Measurements from ENCODE around the gene SCAMP2.
"Not testable (repeated sequence)": the region's sequence is repeated elsewhere in the genome, so short reads cannot be mapped to it uniquely, and the experiment has no call there.

Gene SCAMP2, protein sequence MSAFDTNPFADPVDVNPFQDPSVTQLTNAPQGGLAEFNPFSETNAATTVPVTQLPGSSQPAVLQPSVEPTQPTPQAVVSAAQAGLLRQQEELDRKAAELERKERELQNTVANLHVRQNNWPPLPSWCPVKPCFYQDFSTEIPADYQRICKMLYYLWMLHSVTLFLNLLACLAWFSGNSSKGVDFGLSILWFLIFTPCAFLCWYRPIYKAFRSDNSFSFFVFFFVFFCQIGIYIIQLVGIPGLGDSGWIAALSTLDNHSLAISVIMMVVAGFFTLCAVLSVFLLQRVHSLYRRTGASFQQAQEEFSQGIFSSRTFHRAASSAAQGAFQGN

DNA sequence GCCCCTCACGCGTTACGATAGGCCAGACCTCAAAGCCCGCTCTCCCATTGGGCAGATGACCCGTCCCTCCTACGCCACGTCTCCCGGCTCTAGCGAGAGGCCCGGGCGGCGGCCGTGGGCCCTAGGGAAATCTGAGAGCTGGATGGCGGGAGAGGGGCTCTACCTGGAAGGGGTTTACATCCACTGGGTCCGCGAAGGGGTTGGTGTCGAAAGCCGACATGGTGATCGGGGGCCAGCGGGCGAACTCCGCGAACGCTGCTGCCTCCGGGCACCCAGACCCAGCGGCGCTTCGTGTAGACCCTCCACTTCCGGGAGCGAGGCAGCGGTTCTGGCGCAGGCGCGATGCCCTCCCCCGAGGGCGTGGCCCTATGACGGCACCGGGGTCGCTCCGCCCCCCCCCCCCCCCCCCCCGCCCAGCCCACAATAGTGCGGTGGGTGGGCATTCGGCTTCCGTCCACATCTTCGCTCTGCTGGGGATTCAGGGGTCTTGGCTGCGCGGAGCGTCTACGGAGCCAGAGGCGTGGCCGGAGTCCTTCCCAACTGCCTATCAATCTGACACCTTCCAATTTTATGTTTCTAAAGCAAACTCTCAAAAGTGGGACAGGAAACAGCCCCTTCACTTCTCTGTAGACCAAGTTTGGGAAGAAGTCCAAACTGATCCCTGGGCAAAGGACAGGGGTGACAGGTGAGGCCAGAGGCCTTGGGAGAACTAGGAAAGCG is at the start of gene SCAMP2:
Gene SCAMP2 (minus strand): TSS at position 330 of the 720 bp plus-strand sequence. CDS start 110 bp downstream, at position 220.
- peak; percentile 97 for DNase-seq

DNA sequence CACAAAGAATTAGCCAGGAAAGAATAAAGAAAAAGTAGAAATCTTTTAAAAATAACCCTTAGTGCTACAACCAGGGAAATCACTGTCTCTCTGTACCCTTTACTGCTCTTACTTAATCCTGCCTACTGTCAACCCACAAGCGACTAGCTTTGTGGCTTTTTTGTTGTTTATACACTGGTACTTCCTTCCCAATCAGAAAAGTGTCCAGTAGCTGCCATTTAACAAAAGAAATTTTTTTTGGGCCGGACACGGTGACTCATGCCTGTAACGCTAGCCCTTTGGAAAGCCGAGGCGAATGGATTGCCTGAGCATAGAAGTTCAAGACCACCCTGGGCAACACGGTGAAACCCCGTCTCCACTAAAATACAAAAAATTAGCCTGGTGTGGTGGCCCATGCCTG is 47.3 kb upstream of the SCAMP2 start:
- DNase-seq: no peak

DNA sequence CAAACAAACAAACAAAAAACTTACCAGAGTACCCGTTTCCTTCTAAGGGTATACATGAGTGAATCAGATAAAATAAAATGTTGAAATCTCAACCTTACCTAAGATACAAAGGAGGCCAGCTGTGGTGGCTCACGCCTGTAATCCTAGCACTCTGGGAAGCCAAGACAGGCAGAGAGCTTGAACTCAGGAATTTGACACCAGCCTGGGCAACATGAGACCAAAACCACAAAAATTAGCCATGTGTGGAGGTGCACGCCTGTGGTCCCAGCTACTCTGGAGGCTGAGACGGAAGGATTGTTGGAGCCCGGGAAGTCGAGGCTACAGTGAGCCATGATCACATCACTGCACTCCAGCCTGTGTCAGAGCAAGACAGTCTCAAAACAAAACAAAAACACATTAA is 44.5 kb upstream of the SCAMP2 start:
- no peak for DNase-seq

DNA sequence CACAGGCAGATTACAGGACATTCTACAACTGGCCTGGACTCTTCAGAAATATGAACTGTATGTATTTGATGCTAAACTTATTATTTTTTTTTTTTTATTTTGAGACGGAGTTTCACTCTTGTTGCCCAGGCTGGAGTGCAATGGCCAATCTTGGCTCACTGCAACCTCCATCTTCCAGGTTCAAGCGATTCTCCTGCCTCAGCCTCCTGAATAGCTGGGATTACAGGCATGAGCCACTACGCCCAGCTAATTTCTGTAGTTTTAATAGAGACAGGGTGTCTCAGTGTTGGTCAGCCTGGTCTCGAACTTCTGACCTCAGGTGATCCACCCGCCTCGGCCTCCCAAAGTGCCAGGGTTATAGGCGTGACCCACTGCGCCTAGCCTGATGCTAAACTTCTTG is 40.6 kb upstream of the SCAMP2 start:
- DNase-seq: not testable (repeated sequence)

DNA sequence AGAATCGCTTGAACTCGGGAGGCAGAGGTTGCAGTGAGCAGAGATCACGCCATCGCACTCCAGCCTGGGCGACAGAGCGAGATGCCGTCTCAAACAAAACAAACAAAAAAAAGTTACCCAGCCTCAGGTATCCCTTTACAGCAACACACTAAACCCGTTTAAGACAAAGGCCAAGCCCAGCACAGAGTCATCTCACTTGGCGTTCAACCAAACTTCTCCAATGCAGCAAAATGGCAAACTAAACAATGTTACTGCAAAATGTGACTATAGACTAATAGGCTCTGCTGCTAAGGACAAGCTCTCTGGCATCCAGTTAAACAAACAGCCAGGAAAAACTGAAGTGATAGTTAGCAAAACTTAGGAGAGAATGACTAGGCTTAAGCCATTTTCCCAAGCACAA is 39.9 kb upstream of the SCAMP2 start:
- DNase-seq: no peak

DNA sequence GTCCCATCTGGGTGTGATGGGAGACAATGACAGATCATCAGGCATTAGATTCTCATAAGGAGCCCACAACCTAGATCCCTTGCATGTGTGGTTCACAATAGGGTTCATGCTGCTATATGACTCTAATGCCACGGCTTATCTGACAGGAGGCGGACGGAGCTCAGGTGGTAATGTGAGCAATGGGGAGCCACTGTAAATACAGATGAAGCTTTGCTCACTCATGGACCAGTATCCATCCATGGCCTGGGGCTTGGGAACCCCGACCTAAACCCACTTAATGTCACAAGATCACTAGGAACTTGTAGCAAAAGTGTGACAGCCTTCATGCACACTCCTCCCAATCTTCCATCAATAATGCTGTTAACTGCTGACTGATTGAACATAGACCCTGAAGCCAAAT is 35.5 kb upstream of the SCAMP2 start:
- DNase-seq: no peak

DNA sequence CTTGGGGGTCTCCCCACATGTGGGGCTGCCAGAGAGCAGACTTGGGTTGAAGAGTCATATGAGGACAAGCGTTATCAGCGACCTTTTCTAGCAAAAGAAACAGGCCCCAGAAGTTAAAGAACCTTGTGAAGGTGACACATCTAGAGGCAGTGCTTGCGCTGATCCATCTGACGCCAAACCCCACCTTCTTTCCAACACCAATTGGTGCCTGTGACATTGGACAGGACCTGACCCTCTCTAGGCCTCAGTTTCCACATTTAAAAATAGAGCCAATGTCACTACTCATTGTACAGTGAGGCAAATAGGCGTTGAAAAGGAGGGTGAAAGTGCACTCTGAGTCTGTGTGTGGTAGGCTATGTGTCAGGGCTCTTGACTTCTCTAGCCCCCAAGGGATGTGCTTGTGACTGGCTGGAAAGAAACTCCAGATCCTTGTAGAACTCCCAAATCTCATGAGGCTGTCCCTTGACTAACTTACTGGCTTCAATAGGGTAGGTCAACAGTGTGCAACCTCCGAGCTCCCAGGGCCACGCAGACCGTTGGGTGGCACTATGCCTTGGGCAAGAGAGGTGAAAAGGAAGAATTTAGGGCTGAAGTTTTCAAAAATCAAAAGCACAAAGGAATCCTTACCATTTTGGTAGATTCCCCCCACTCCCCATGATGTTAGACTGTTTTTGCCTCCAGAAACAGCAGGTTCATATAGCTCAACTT is 34.2 kb upstream of the SCAMP2 start:
- DNase-seq: no peak

DNA sequence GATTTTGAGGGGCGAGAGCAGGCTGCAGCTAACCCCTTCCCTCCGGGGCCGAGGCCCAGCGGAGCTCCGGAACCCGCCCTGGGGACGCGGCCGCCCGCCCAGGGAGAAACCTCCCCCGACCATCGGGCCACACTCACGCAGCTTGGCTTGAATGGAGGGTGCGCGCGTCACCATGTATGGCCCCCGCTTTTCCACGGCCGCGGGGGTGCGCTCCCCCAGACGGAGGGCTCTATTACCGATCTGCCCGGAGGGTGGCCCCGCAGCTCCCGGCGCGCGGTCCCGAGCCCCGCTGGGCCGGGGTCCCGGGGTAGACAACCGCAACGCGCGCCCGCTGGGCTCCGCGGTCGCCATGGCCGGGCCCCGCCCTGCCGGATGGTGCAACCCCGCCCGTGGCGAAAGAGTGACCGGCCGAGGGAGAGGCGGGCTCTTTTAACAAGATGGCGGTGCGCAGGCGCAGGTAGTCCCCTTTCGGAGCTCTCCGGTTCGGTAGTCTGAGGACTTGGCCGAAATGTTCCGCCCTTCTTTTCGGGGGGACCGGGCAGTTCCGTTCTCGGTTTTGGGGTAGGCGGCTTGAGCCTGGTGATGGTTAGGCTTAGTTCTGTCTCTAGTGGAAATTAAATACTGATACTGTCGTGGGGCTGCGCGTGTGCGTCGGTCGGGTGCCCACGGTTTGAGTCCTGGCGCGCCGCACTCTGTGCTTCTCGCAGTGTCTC is 33.4 kb upstream of the SCAMP2 start, which contains the start of gene FAM219B:
Gene FAM219B (minus strand): TSS at position 402 of the 713 bp plus-strand sequence. CDS start 51 bp downstream, at position 351.
- peak; percentile 91 for DNase-seq

DNA sequence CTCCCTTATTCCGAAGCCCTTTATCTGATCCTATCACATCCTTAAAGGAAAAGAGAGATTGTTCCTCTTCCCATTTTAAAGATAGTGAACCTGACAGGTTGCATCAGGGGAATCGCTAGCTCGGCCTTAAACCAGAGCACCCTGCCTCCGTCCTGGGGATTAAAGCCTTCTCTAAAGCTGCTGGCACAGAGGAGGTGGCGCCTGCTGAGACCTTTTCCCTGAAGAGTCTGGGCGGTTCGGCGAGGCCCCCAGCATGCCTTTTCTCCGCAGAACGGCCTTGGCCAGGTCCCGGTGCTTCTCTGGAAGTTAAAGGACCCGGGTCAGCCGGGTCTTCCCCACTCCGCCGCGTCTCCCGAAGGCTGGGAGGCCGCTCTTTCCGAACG is 32.9 kb upstream of the SCAMP2 start:
- DNase-seq: no peak

DNA sequence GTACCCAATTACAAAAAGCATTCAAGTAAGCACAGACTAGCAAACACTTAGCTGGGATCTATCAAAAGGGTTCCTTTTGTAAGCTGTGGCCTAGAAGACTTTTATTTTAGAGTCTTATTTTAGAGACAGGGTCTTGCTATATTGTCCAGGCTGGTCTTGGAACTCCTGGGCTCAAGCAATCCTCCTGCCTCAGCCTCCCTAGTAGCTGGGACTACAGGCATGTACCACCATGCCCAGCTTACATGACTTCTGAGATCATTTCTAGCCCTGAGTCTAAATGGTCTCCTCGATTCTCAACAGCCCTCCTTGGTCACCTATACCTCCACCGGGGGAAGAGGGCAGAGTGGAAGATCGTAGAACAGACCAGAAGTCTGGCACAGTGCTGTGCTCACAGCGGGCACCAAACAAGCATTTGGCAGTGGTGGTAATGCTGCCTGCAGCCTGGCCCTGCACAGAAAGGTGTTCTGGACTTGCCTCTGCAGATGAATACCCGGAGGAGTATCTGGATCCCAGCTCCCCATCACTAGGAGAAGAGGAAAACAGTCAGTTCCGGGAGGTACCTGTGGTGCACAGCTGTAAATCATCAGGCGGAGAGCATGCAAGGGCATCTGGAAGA is 31.1 kb upstream of the SCAMP2 start:
- no peak for DNase-seq

DNA sequence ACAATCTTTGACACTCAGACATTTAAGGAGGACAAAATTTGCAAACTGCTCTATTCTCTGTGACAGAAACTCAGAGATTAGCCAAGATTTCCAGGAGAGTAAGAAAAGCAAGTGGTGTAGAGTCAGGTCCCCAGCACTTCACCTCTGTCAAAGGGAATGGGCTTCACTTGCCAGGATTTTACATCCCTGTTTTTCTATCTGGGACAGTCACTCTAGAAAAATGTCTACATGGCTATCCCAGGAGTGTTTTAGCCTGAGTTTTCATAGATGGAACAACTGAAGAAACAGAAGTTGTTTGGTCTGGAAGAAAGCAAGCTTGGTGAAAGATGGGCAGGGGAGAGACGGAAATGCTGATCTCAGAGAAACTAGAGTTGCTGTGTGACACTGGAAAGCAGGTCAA is 30.5 kb upstream of the SCAMP2 start:
- no peak for DNase-seq

DNA sequence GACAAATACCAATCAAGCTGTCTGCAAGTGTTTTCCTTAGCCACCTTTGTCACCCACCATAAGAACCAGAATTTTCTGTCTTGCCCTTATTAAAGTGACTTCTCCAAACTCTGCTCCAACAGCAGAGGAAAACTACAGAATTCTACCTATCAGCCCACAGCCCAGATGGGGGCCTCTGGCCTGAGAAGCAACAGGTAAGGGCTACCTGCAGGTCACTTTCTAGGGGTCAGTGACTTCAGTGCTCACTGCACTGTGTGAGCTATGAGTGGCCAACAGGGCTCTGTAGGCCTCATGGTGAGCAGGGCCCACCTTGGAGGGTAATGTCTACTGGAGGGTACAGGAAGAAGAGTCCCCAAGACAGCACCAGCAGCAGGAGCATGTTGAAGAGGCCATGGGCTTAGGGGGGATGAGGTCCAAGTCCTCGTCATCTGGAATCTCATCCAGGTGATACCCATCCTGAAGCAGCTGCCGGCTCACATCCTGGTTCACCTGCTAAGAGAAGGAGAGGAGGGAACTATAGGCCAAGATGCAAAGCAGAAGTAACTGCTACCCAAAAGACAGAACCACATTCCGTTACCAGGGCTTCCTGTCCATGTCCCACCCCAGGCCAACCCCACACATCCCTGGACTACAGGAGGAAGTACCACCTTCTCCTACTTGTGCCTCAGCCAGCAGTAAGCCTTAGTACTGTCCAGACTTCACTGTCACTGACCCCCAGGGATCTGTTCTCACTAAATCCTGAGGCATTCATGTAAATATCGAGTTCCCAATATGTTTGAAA is 29.3 kb upstream of the SCAMP2 start:
- DNase-seq: no peak

DNA sequence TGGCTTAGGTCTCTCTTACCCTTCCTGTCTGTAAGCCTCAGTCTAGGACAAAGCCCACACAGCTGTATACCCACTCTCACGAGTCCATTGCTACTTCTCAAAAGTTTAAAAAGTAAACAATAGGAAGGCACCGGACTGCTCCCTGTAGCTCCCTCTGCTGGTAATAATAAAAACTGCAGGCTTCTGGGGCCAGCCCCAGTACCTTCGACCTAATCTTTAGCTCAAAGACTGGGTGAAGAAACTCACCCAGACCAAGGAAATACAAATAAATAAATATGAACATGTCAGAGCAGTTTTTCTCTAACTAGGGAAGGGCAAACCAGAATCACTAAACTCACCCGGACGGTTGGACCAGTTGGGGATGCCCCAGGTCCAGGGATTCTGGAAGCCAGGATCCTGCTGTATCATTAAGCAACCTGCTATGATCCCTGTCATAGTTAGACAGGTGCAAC is 28.5 kb upstream of the SCAMP2 start:
- peak; percentile 12 for DNase-seq

DNA sequence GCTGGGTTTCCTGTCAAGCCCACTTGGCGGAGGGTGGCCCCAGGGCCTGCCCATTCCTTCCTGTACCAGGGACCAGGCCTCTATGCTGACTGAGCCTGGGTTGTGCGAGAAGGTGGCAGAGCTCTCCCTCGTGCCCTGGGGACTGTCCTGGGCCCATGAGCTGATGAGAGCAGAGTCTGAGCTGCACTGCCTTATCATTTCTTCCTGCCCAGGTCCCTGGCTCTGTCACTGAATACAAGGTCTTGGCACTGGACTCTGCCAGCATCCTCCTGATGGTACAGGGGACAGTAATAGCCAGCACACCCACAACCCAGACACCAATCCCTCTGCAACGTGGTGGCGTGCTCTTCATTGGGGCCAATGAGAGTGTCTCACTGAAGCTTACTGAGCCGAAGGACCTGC is 24.1 kb upstream of the SCAMP2 start:
- no peak for DNase-seq

DNA sequence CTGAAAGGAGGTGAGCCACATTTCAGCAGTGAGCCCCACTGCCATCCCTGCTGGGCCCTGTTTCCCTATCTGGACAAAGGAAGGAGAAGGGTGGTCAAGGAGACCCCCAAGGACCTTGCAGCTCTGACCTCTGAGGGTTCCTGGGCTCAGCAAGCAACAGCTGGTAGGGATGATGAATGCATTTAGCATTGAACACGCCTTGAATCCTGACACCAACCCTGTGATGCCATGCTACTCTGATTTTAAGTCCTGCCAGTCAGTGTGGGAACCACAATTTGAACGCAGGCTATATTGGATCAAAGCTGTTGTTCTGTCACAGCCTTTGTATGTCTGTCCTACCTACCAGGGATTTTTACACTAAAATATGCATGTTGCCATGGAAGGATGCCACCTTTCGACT is 23.2 kb upstream of the SCAMP2 start:
- no peak for DNase-seq

DNA sequence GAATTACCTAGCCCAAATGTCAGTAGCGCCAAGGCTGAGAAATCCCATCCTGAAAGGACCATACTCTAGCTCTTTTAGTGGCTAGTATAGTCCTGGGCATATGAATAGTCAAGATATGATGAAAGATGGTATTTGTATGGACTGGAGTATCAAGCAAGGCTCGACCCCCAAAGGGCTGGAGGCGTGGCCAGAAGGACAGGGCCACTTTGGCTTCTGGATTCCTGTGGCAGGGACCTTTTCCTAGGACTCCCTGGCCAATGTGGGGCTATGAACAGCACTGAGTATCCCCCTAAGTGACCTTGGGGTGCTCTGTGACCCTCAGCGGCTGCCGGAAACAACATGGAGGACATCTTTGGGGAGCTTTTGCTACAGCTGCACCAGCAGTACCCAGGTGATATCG is 22.7 kb upstream of the SCAMP2 start:
- DNase-seq: no peak

DNA sequence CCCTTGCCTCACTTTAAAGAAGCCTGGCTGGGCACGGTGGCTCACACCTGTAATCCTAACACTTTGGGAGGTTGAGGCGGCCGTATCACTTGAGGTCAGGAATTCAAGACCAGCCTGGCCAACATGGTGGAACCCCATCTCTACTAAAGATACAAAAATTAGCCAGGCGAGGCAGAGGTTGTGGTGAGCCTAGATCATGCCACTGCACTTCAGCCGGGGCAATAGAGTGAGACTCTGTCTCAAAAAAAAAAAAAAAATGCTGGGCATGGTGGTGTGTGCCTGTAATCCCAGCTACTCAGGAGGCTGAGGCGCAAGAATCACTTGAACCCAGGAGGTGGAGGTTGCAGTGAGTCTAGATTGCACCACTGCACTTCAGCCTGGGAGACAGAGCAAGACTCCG is 21.2 kb upstream of the SCAMP2 start:
- DNase-seq: not testable (repeated sequence)

DNA sequence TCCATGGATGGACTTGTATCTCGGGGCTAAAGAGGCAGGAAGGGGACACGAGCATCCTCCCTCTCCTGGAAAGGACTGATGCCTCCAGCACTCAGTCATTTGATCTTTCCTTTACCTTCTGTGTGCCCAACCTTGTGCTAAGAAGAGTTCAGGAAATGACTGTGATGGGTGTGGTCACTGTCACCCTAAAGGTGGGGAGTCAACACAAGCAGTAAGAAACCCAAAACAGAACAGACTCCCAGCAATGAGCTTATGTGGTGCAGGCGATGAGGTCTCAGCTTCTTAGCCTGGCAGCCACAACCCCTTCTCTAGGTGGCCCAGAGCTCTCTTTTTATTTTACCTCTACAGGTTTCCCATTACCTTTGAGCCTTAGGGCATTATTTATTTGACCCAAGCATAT is 20.5 kb upstream of the SCAMP2 start:
- DNase-seq: no peak

DNA sequence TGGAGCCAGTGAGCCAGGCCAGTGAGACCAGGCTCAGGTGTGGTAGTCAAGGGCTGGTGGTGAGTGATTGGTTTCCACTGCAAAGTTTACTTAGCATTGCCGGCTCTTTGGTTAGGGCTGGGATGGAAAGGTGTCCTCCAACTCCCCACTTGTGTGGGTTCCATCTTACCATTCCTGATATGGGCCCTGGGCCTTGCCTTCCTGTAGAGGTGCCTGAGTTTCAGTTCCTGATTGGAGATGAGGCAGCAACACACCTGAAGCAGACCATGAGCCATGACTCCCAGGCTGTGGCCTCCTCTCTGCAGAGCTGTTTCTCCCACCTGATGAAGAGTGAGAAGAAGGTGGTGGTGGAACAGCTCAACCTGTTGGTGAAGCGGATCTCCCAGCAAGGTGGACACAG is 19.8 kb upstream of the SCAMP2 start:
- no peak for DNase-seq

DNA sequence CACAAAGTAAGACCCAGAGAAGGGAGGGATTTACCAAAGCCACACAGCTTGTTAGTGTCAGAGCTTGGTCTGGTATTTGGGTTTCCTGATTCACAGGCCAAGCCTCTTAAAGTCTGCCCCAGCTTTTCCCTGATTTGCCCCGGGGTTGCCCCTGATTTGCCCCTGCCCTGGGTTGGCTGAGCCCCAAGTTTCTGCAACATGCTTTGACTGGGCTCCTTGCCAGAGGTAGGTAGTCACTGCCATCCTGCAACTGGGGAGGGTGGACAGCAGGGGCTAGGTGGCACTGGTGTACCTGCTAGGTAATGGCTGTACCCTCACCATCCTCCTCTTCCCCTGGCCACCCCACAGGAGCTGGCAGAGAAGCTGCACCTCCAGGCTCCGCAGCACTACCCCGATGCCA is 19.1 kb upstream of the SCAMP2 start:
- DNase-seq: no peak

DNA sequence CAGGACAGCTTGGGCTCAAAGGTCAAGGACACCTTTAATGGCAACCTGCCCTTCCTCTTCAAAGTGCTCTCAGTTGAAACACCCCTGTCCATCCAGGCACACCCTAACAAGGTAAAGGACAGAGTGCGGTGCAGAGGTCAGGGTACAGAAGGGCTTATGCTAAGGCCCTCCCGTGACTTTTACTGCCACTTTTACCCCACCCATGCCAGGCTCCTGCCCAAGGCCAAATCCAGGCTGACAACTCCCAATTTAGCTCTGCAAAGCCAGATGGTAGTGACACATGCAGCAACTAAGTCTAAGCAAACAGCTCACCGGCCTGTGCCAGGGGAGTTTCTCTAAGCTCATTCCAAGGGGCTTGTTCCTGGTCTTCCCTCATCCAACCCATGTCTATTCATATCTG is 18.3 kb upstream of the SCAMP2 start:
- no peak for DNase-seq

DNA sequence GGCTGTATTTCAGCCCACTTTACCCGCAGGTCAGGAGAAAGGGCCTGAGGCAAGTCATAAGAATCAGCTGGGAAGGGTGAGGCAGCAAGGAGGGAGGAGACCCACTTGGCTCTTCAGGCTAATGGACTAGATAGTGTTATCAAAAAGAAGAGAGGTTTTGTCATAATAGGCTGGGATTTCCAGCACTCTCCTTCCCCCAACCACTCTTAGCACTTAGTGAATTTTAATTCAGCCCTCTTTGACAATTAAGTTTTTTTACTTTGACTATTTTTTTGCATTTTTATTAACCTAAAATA is 17.4 kb upstream of the SCAMP2 start:
- no peak for DNase-seq
